ENCODE data around the gene FSD2. TPM values are rescaled to one million over a fixed set of nuclear protein-coding genes. Genes with fewer than 3 reads are reported as not detected.
A peak's percentile ranks its signal among the peaks of the same experiment; 100 is the strongest.

Gene FSD2
- total and polyA plus RNA-seq, 2 of the 4 experiments (the other 2 are of a cell fraction): not detected

DNA sequence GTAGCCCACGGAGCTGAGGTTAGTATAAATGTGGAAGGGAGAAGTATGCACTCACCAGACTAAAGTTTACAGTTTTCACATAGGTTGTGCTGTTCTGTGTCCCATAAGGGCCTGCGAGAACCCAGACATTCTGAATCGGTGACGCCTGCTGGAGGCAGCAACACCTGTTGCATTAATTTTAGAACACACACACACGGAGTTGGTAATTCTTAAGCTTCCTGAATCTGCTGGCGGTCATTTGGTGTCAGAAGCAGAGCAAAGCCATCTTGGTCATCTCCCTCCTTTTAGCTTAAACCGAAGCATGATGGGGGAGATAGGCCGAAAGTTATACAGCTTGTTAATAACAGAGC, 55.1 kb downstream of the FSD2 start:
- Histone ChIP-seq H3K9me1 (ENCODE audit: insufficient read depth, low read length) (no peaks in the 10 kb centered on the region; the same call in 1 of the 2 replicates), H3K27ac (ENCODE audit: insufficient read depth, low read length) (peak overlapping the region; percentile 72), H2AK9ac (replicated peaks; ENCODE audit: low read depth, low read length, poor library complexity) (peak overlapping the region; percentile 93), H3K9ac (ENCODE audit: low read depth, low read length) (peak overlapping the region; percentile 92), H4K20me1 (ENCODE audit: insufficient read depth, low read length) (peaks cover 5% of the 10 kb centered on the region; the same call in 1 of the 2 replicates), H2BK5ac (ENCODE audit: low read depth, low read length, poor library complexity, severe bottlenecking) (peak overlapping the region; percentile 61), H3K56ac (ENCODE audit: extremely low read depth, insufficient read depth, low read length) (peak overlapping the region; percentile 88), H3K79me1 (ENCODE audit: low read depth in 1 of 2, low read length in 2 of 2) (peaks cover 23 to 28% of the 10 kb centered on the region in 2 experiments), H2BK20ac (ENCODE audit: low read depth, low read length) (no peak overlapping the region), H4K8ac (ENCODE audit: low read depth in 2 of 2, low read length in 2 of 2) (peak overlapping the region; percentile 86 to 97), H3K18ac (ENCODE audit: low read depth, low read length) (no peak overlapping the region), H3K4me2 (ENCODE audit: low read depth, low read length) (peak overlapping the region; percentile 93), H3K4me1 (ENCODE audit: control insufficient read depth, insufficient read depth, low read length) (peaks cover 2% of the 10 kb centered on the region; the same call in 1 of the 2 replicates), H4K91ac (ENCODE audit: insufficient read depth, low read depth, low read length) (peak overlapping the region; percentile 63; the same call in 1 of the 2 replicates), H3K14ac (replicated peaks; ENCODE audit: low read depth, low read length) (peak overlapping the region; percentile 85), H3K4ac (ENCODE audit: low read depth, low read length) (peak overlapping the region; percentile 86), H3K36me3 (ENCODE audit: control insufficient read depth, insufficient read depth, low read length) (peaks cover 6% of the 10 kb centered on the region), H3K27me3 (ENCODE audit: control insufficient read depth, insufficient read depth, low read length) (no peaks in the 10 kb centered on the region), H2AFZ (replicated peaks; ENCODE audit: low read length, poor library complexity) (peak overlapping the region; percentile 95), H4K5ac (ENCODE audit: low read depth, low read length) (peak overlapping the region; percentile 90), H2BK120ac (ENCODE audit: low read depth, low read length) (no peak overlapping the region), H3K23ac (ENCODE audit: low read depth, low read length) (peak overlapping the region; percentile 75; the same call in 1 of the 2 replicates), H3K9me3 (ENCODE audit: control insufficient read depth, insufficient read depth, low read length) (no peaks in the 10 kb centered on the region), H2AK5ac (ENCODE audit: low read depth, low read length) (peak overlapping the region; percentile 72), H3K4me3 (ENCODE audit: insufficient read depth, low read depth, low read length) (peak overlapping the region; percentile 86), H2BK15ac (ENCODE audit: low read depth, low read length) (no peak overlapping the region)
- ATAC-seq (ENCODE audit: low read depth): peak; percentile 2; the same call in 1 of the 2 replicates
- DNase-seq: no peak
- intact Hi-C loops (cut with micrococcal nuclease): loop anchor here (1.0 to 5.0 kb wide), 3 partner anchors 58 to 236 kb away; partner anchors contain the start of genes RAMAC, RPS17 and WHAMM
- in situ Hi-C loops (cut with MboI; ENCODE audit: low sequenced_read_pairs): loop anchor here (10.0 kb wide), 1 partner anchor 64 kb away; no protein-coding TSS in a partner anchor
- BruUV-seq (replicated peaks): no TSS peak
- ChIA-PET POLR2A (ENCODE audit: unreplicated experiment) (no interaction called here), CTCF (interaction anchor here (0.8 kb wide), 1 partner anchor 260 kb away, joined by 3 read pairs; the partner anchor contains the start of gene C15orf40)
- dilution Hi-C loops (cut with HindIII; ENCODE audit: low sequenced_read_pairs, unreplicated experiment): no loop called here
- TF ChIP-seq SMC3 (IDR thresholded peaks at IDR 0.05; ENCODE audit: low read depth, low read length): no peak
- no peak for TF ChIP-seq MAZ (IDR thresholded peaks at IDR 0.05; ENCODE audit: borderline replicate concordance, low read depth, low read length)
- TF ChIP-seq, protein P1, sequence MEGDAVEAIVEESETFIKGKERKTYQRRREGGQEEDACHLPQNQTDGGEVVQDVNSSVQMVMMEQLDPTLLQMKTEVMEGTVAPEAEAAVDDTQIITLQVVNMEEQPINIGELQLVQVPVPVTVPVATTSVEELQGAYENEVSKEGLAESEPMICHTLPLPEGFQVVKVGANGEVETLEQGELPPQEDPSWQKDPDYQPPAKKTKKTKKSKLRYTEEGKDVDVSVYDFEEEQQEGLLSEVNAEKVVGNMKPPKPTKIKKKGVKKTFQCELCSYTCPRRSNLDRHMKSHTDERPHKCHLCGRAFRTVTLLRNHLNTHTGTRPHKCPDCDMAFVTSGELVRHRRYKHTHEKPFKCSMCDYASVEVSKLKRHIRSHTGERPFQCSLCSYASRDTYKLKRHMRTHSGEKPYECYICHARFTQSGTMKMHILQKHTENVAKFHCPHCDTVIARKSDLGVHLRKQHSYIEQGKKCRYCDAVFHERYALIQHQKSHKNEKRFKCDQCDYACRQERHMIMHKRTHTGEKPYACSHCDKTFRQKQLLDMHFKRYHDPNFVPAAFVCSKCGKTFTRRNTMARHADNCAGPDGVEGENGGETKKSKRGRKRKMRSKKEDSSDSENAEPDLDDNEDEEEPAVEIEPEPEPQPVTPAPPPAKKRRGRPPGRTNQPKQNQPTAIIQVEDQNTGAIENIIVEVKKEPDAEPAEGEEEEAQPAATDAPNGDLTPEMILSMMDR (conservative IDR thresholded peaks at IDR 0.05; ENCODE audit: low read depth, low read length): no peak
- TF ChIP-seq CEBPB (IDR thresholded peaks at IDR 0.05; ENCODE audit: low read depth, low read length): no peak
- no peak for TF ChIP-seq CHD1 (IDR thresholded peaks at IDR 0.05; ENCODE audit: low read depth, low read length)
- no peak for TF ChIP-seq RCOR1 (IDR thresholded peaks at IDR 0.05; ENCODE audit: insufficient replicate concordance, low read length)
- TF ChIP-seq RAD21 (IDR thresholded peaks at IDR 0.05; ENCODE audit: low read length): no peak
- TF ChIP-seq, protein P2, sequence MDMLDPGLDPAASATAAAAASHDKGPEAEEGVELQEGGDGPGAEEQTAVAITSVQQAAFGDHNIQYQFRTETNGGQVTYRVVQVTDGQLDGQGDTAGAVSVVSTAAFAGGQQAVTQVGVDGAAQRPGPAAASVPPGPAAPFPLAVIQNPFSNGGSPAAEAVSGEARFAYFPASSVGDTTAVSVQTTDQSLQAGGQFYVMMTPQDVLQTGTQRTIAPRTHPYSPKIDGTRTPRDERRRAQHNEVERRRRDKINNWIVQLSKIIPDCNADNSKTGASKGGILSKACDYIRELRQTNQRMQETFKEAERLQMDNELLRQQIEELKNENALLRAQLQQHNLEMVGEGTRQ (IDR thresholded peaks at IDR 0.05; ENCODE audit: low read depth, low read length): no peak
- 0% methylated on average over 2 of the region's 8 CpGs; no CpG with 5 or more reads in 1 of the 2 experiments for WGBS, 2 experiments (ENCODE audit: extremely low coverage in 2 of 2, insufficient read length in 1 of 2)

Measured in IMR-90 (cell line).